Measurements from ENCODE around the gene PRKACA.

PRKACA gene

DNA sequence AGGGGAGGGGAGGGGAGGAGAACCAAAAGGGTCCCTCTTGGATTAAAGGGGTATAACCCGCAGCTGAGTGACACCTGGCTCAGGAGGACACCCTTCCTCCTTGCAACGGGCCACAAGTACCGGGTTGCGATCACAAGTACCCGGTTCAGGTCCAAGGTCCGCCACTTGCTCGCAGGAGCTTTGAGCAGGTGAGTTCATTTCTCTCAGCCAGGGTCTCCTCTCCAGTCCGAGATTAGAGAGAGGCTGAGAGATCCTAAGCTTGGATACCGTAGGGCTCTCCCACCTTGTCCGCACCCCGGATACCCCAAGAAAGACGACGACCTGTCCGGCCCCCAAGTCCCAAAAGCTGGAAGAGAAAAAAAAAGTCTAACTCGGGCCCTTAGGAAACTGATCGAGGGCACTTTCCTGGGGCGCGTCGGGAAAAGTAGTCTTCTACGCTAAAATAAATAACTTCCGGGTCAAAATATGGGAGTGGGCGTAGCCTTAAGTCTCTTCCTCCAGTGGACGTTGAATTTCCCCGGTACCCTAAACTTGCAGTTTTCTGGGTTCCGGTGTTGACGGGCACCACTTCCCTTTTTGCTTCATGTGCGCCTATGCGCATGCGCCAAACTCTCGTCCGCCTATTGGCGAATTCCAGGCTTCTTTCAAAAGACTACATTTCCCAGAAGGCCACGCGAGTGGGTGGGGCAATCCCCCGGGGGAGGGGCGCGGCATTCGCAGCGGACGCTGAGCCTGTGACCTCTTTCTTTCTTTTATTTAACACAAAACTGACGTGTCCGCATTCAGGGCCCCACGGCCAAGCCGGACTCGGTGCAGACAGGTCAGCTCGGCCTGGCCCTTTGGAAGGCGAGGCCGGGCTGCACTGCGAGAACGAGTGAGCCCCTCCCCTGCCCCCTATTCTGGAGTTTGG lies 36.4 kb downstream of the PRKACA start:
- no peak for TF ChIP-seq CTCF (IDR thresholded peaks at IDR 0.05; ENCODE audit: insufficient read depth, low read depth, low read length, missing control alignments)
- peak; percentile 99 for DNase-seq (ENCODE audit: low read depth)
- H3K4me3 ChIP-seq (ENCODE audit: low read depth, low read length) = peak overlapping the region; percentile 83

DNA sequence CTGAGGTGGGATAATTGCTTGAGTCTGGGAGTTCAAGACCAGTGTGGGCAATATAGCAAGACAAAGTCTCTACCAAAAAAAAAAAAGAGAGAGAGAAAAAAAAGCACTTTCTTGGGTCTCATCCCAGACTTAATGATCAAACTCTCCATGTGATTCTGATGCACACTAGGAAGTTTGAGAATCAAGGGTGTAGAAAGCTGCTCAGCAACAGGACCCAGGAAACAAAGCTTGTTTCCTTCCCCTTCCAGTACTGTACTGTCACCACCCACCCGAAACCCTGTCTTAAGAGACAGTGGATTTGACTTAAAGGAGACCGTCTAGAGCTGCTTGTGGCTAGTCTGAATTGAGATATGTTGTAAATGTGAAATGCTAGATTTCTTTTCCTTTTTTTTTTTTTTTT lies 39.2 kb downstream of the PRKACA start:
- TF ChIP-seq CTCF (IDR thresholded peaks at IDR 0.05; ENCODE audit: insufficient read depth, low read depth, low read length, missing control alignments) = no peak
- no peak for DNase-seq (ENCODE audit: low read depth)
- H3K4me3 ChIP-seq (ENCODE audit: low read depth, low read length) = no peak overlapping the region

- peak overlapping the region; percentile 38 for H3K4me3 ChIP-seq (ENCODE audit: low read depth, low read length)
- no peak for TF ChIP-seq CTCF (IDR thresholded peaks at IDR 0.05; ENCODE audit: insufficient read depth, low read depth, low read length, missing control alignments)
- DNase-seq (ENCODE audit: low read depth) = no peak
These were observed 43.4 kb downstream of the PRKACA start for GRCh38 chr19:14073925-14074838.

DNA sequence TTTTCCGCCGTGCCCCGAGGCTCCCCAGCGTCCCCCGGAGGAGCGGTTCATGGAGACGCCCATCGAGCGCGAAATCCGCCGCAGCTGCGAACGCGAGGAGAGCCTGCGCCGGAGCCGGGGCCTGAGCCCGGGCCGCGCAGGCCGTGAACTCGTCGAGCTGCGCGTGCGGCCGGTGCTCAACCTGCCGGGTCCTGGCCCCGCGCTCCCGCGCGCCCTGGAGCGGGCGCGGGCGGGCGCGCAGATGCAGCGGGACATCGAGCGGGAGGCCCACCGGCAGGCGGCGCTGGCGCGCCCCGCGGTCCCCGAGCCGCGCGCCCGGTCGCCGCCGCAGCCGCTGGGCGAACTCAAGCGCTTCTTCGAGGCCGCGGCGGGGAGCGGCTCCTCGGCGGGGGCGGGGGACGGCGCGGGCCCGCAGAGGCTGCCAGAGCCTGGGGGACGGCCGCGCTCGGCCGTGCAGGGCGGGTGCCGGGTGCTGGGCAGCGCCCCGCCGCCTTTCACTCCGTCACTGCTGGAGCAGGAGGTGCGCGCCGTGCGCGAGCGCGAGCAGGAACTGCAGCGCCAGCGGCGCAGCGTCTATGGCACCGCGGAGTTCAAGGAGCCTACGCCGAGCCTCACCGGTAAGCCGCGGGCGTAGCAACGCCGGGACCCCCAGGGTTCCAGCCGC lies 44.2 kb downstream of the PRKACA start:
- H3K4me3 ChIP-seq (ENCODE audit: low read depth, low read length) = peak overlapping the region; percentile 61
- TF ChIP-seq CTCF (IDR thresholded peaks at IDR 0.05; ENCODE audit: insufficient read depth, low read depth, low read length, missing control alignments) = peak; percentile 65
- DNase-seq (ENCODE audit: low read depth) = peak; percentile 89

GRCh38 chr19:14072535-14073260 lies 44.9 kb downstream of the PRKACA start, which contains the start of gene MISP3:
TSS of gene MISP3 (plus strand) at chr19:14072786. CDS start at chr19:14073310, 524 bp downstream.
- H3K4me3 ChIP-seq (ENCODE audit: low read depth, low read length) = peak within 1 kb of the TSS; percentile 61
- TF ChIP-seq CTCF (IDR thresholded peaks at IDR 0.05; ENCODE audit: insufficient read depth, low read depth, low read length, missing control alignments) = no peak
- peak; percentile 52 for DNase-seq (ENCODE audit: low read depth)

Measured in GM12865 (cell line).